ENCODE measurements around the gene LCLAT1. TPM values are rescaled to one million over a fixed set of nuclear protein-coding genes. Genes with fewer than 3 reads are reported as not detected.

LCLAT1 gene
- total RNA-seq, 1 donor from 2014 or later: 21.6 TPM

GRCh38 chr2:30414961-30415360 lies 32.1 kb upstream of the LCLAT1 start:
- Mint-ChIP-seq H3K27ac (no peak overlapping the region), H3K4me3 (no peak overlapping the region)
- no peak overlapping the region for H3K27ac ChIP-seq

GRCh38 chr2:30417253-30417652 lies 29.8 kb upstream of the LCLAT1 start:
- no peaks in the 10 kb centered on the region for H3K9me3 Mint-ChIP-seq
- no peak overlapping the region for H3K4me3 Mint-ChIP-seq
- peak; percentile 87 for DNase-seq (ENCODE audit: low spot score)
- peak overlapping the region; percentile 91 for H3K27ac Mint-ChIP-seq
- H3K27me3 ChIP-seq: no peaks in the 10 kb centered on the region
- H3F3A ChIP-seq (ENCODE audit: low read depth): peaks cover 21% of the 10 kb centered on the region
- H3K27me3 Mint-ChIP-seq (ENCODE audit: insufficient read depth, low read depth): peaks cover 6% of the 10 kb centered on the region
- H3K36me3 Mint-ChIP-seq: no peaks in the 10 kb centered on the region
- H3K9ac ChIP-seq: no peak overlapping the region
- no peaks in the 10 kb centered on the region for H4K20me1 ChIP-seq (ENCODE audit: low read depth)
- H3K4me1 Mint-ChIP-seq: peaks cover 40% of the 10 kb centered on the region
- H3K9me3 ChIP-seq (ENCODE audit: low read depth): no peaks in the 10 kb centered on the region
- TF ChIP-seq EZH2 (IDR thresholded peaks at IDR 0.05) (no peak), CTCF (IDR thresholded peaks at IDR 0.05) (no peak), EZH2phosphoT487 (IDR thresholded peaks at IDR 0.05) (no peak)
- H3K4me2 ChIP-seq: no peak overlapping the region
- peak overlapping the region; percentile 90 for H3K27ac ChIP-seq
- H3K4me1 ChIP-seq: peaks cover 30% of the 10 kb centered on the region
- H3K79me2 ChIP-seq (ENCODE audit: low read depth): no peaks in the 10 kb centered on the region
- H3K36me3 ChIP-seq: no peaks in the 10 kb centered on the region
- H3K4me3 ChIP-seq: no peak overlapping the region
- peak overlapping the region; percentile 11 for H2AFZ ChIP-seq (replicated peaks)

More at GRCh38 chr2:30414961-30415360, 32.1 kb upstream of the LCLAT1 start:
- TF ChIP-seq EZH2 (IDR thresholded peaks at IDR 0.05) (no peak), CTCF (IDR thresholded peaks at IDR 0.05) (no peak), EZH2phosphoT487 (IDR thresholded peaks at IDR 0.05) (no peak)
- no peaks in the 10 kb centered on the region for H3K9me3 Mint-ChIP-seq
- no peaks in the 10 kb centered on the region for H3K36me3 Mint-ChIP-seq
- H3K4me3 ChIP-seq: no peak overlapping the region
- H3K4me2 ChIP-seq: no peak overlapping the region
- peaks cover 6% of the 10 kb centered on the region for H3K27me3 Mint-ChIP-seq (ENCODE audit: insufficient read depth, low read depth)
- no peak overlapping the region for H3K9ac ChIP-seq
- H3K36me3 ChIP-seq: no peaks in the 10 kb centered on the region
- no peaks in the 10 kb centered on the region for H3K27me3 ChIP-seq
- no peak for DNase-seq (ENCODE audit: low spot score)
- H3K4me1 ChIP-seq: peaks cover 13% of the 10 kb centered on the region
- no peaks in the 10 kb centered on the region for H3K9me3 ChIP-seq (ENCODE audit: low read depth)
- H3K79me2 ChIP-seq (ENCODE audit: low read depth): no peaks in the 10 kb centered on the region
- peaks cover 43% of the 10 kb centered on the region for H3K4me1 Mint-ChIP-seq
- no peak overlapping the region for H2AFZ ChIP-seq (replicated peaks)
- H3F3A ChIP-seq (ENCODE audit: low read depth): peaks cover 21% of the 10 kb centered on the region
- no peaks in the 10 kb centered on the region for H4K20me1 ChIP-seq (ENCODE audit: low read depth)

- H3F3A ChIP-seq (ENCODE audit: low read depth): peaks cover 21% of the 10 kb centered on the region
- H3K79me2 ChIP-seq (ENCODE audit: low read depth): no peaks in the 10 kb centered on the region
- H2AFZ ChIP-seq (replicated peaks): peak overlapping the region; percentile 75
- peak overlapping the region; percentile 50 for H3K4me3 Mint-ChIP-seq
- H3K4me1 Mint-ChIP-seq: peaks cover 36% of the 10 kb centered on the region
- peaks cover 9% of the 10 kb centered on the region for H3K27me3 Mint-ChIP-seq (ENCODE audit: insufficient read depth, low read depth)
- H3K9me3 Mint-ChIP-seq: no peaks in the 10 kb centered on the region
- peak overlapping the region; percentile 65 for H3K4me2 ChIP-seq
- H3K9ac ChIP-seq: no peak overlapping the region
- no peak for DNase-seq (ENCODE audit: low spot score)
- no peaks in the 10 kb centered on the region for H4K20me1 ChIP-seq (ENCODE audit: low read depth)
- no peaks in the 10 kb centered on the region for H3K36me3 Mint-ChIP-seq
- peaks cover 31% of the 10 kb centered on the region for H3K4me1 ChIP-seq
- H3K27ac ChIP-seq: no peak overlapping the region
- TF ChIP-seq CTCF (IDR thresholded peaks at IDR 0.05) (no peak), EZH2 (IDR thresholded peaks at IDR 0.05) (no peak), EZH2phosphoT487 (IDR thresholded peaks at IDR 0.05) (no peak)
- H3K4me3 ChIP-seq: no peak overlapping the region
- no peaks in the 10 kb centered on the region for H3K36me3 ChIP-seq
- peak overlapping the region; percentile 80 for H3K27ac Mint-ChIP-seq
- H3K27me3 ChIP-seq: no peaks in the 10 kb centered on the region
- H3K9me3 ChIP-seq (ENCODE audit: low read depth): no peaks in the 10 kb centered on the region
These were observed 25.9 kb upstream of the LCLAT1 start for GRCh38 chr2:30421026-30421603.
